GM21515 (cell line): ENCODE measurements around the gene MBOAT2.
"Not testable (repeated sequence)": the region's sequence is repeated elsewhere in the genome, so short reads cannot be mapped to it uniquely, and the experiment has no call there.

Experiments
- ATAC-seq: cut with Tn5 transposase; IDR thresholded peaks from one replicate; pipeline ENCODE4 v1.9.1; 2021; ENCODE audit not compliant: unreplicated experiment

MBOAT2 gene, protein sequence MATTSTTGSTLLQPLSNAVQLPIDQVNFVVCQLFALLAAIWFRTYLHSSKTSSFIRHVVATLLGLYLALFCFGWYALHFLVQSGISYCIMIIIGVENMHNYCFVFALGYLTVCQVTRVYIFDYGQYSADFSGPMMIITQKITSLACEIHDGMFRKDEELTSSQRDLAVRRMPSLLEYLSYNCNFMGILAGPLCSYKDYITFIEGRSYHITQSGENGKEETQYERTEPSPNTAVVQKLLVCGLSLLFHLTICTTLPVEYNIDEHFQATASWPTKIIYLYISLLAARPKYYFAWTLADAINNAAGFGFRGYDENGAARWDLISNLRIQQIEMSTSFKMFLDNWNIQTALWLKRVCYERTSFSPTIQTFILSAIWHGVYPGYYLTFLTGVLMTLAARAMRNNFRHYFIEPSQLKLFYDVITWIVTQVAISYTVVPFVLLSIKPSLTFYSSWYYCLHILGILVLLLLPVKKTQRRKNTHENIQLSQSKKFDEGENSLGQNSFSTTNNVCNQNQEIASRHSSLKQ

DNA sequence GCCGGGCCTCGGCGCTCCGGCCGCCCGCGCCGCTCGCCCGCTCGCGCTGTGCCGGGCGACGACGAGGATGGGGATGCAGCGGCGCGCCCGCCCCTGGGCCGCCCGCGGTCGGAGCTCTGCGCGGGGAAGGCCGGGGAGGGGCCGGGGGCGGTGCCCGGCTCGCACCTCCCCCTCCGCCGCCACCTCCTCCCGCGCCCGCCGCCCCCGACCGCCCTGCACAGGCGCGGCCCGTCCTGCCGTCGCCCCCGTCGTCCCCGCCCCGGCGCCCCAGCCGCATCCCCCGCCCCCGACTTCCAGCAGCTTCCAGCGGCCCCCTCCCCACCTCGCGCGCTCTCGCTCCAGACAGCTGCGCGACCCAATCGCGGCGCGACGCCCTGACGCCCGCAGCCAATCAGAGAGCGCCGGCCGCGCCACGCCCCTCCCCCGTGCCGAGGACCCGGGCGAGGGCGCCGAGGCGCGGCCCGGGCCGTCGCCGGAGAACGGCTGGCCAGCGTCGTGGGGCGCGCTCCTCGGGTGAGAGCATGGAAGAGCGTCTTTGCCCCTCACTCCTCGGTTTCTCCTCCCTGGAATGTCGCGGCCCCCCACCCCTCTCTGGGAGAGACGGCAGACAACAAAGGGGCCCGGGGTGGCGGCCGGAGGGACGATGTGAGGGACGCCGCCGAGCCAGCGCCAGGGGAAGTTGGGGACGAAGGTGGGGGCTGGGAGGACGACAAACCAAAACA is at the start of gene MBOAT2:
MBOAT2 (minus strand) TSS at position 69 of the 722 bp plus-strand sequence. CDS start 70 bp downstream, outside the sequence.
- ATAC-seq: peak; percentile 91

DNA sequence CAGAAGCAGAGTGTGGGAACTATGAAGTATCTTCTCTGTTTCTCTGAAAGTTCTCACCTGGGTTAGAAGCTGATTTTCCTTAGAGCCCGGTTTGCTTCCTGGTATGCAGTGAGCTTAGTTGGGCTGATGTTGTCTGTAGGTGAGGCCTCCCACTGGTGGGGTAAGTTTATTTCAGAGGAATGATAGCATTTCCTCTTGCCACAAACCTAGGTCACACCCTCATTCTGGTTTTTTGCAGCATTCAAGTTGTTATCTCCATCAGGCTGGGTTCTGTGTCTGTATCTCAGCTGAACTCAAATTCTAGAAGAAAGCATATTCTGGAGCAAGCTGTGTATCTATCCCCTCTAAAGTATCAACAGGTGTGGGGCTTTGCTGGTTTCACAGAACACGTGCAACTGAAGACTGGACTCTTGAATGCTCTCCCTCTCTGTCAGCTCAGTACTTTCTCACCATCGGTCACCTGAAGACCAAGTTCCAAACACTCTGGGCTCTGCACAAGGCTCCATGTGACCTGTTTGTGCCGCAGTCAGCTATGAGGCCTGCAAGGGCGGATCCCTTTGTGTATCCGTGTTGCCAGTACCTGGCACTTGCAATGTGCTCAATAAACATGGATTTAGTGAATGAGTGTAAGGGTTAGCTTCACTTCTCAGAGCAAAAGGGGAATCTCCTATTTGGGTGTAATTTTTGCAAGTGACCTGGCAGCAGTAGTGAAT is 49.5 kb upstream of the MBOAT2 start:
- no peak for ATAC-seq

DNA sequence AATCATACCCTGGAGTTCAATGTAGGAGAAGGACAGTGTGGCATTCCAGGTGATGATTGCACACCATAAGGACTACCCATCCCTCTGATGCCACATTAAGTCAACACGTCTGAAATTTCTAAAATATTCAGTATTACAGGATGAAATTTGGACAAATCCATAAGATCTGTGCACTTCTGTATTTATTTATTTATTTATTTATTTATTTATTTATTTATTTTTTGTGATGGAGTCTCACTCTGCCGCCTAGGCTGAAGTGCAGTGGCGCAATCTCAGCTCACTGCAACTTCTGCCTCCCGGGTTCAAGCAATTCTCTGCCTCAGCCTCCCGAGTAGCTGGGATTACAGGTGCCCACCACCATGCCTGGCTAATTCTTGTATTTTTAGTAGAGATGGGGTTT is 48.0 kb upstream of the MBOAT2 start:
- not testable (repeated sequence) for ATAC-seq

DNA sequence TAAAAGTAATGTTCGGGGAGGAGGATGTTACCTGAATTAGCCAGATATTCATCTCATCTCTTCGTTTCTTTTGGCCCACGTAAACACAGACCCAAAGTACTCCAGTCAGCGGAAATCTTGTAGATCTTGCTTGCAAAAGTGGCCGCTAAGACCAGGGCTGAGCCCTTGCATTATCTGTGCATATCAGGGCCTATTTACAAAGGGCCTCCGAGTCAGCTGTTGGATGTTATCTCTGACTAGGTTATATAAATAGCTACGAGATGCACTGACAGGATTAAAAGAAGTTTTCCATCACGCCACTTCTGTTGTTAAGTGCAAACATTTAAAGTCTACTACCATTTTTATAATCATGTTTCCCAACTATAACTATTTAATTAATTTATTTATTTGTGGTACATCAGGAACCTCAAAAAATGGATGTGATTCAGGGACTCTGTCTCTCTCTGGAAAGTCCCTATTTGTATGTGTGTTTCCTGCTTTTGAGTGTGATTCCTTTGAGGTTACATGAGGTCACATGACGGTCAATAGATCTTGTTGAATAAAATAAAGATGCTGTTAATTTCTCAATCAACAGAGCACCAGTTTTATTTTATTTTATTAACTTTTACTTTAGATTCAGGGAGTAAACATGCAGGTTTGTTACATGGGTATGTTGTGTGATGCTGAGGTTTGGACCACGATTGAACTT is 46.8 kb upstream of the MBOAT2 start:
- no peak for ATAC-seq

DNA sequence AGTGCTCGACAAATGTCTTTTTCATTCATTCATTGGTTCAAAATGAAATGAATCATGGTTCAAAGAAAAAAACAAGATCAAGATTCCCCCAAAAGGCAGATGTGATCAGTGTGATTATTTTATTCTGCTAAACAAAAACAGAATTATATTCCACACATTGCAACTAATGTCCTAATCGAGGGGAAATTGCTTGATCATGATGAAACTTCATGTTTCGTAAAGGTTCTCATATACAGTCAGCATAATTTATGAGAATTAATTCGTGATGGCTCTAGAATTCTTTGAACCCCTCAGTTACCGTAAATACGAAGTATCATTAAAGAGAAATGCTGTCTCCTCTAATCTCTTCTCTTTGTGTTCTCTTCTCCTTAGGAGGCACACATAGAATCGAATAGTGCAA is 42.1 kb upstream of the MBOAT2 start:
- no peak for ATAC-seq

DNA sequence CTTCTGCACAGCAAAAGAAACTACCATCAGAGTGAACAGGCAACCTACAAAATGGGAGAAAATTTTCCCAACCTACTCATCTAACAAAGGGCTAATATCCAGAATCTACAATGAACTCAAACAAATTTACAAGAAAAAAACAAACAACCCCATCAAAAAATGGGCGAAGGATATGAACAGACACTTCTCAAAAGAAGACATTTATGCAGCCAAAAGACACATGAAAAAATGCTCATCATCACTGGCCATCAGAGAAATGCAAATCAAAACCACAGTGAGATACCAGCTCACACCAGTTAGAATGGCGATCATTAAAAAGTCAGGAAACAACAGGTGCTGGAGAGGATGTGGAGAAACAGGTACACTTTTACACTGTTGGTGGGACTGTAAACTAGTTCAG is 40.0 kb upstream of the MBOAT2 start:
- not testable (repeated sequence) for ATAC-seq

DNA sequence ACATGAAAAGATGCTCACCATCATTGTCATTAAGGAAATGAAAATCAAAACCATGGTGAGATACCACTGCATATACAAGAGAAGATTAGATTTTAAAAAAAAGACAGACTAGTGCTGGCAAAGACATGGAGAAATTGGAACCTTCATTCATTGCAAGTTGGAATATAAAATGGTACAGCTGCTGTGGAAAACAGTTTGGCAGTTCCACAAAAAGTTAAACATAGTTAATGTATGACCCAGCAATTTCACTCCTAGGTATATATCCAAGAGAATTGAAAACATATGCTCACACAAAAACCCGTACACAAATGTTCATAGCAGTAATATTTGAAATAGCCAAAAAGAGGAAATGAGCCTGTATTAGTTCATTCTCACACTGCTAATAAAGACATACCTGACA is 33.7 kb upstream of the MBOAT2 start:
- no peak for ATAC-seq

DNA sequence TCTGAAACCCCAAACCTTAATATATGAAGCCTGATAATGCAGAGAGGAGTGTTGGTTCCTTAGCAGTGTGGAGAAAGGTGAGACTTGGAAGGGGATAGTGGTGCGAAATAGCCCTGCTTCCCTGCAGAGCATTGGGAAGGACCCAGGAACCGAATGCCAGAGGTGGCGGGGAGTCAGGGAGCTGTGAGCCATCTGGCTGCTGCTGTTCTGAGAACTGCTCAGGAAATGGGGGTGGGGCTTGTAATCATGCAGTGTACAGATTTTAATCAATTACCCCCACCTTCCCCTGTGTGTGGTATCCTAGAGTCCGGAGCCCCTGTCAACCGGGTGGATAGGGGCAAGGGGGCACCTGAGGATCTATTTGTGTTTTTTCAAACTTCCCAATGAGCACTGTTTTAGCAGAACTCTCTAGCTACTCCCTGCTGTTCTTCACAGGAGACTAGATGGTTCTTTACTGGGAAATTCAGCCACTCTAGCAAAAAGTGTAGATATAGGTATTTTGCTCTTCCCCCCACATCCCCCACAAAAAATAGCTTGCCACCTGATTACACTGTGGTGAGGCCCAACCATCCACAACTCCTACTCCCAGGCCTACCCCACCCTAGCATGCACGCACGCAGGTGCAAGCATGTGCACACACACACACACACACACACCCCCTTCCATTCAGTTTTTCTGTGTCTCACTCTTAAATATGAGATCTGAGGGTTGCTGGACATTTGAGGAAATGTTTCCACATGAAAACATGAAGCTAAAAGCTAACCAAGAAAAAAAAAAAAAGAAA is 30.1 kb upstream of the MBOAT2 start:
- no peak for ATAC-seq

DNA sequence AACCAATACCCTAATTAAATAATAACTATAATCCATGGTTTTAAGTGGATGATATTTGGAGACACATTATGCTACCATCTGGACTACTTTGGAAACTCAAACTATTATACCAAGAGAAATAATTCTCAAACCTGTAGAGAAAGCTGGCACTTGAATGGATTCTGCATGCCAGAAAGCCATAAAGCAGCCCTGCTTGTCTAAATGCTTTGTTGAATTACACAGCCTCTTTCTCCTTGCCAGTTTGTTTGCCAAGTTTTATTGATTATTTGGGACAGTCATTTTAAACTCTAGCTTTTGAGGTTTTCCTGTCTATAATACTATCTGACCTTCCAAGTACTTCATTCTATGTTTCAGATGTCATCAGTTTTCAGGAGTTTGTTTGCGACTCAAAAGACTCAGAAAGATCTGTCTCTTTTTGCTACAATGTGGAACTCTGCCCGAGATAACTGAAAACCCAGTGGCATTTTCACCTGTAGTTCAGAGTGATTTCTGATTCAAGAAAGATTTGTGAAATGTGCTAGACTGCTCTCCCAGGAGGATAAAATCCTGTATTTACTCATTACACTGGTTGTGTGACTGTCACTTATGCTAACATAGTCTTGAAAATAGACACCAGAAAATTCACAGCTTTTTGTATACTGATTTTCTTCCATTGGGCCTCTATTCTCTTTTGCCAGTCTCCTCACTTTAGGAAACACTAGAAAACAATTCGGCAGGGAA is 29.2 kb upstream of the MBOAT2 start:
- no peak for ATAC-seq

DNA sequence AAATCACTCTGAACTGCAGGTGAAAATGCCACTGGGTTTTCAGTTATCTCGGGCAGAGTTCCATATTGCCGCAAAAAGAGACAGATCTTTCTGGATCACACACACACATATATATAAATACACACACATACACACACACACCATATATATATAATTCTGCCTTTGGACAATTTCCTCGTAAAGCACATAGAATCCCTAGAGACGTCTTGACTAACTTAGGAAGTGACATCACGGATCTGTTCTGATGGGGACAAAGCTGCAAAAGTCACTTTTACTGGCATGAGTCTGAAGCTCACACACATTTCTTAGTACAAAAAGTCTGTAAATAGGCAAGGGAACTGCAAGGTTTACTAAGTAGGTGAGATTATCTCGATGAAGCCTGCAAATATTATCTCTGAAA is 28.6 kb upstream of the MBOAT2 start:
- ATAC-seq: no peak

DNA sequence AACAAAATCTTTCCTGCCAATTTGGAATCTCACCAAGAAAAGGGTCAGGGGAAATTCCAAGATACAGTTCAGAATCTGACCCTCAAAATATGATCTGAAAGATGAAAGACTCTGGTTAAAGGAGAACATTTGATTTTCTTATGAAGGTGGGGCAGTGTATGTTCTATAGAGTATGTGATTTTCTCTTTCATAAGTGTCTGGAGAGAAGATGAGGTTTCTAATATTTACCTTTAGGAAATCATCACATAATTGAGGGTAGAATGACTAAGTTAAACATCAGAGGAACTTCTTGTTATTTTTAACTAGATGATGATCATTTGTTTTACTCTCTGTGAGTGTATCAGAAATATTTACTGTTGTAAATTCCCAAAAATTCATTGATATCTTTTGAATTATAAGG is 27.8 kb upstream of the MBOAT2 start:
- ATAC-seq: no peak

DNA sequence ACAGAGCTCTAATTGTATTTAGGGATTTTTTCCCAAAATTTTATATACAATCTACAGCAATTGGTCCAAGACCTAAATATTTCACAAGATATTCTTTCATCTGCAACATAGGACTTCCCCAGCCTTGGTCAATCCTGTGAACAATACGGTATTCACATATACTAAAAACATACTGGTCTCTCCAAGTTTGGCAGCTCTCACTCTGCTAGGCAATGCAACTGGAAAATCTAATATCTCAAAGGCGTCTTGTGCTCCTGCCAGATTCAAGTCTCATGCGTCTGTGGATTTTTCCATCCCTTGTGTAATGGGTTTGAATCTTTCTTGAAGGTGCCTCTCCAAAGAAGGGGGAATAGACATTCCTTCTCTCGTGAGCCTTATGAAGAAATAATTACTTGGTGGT is 27.4 kb upstream of the MBOAT2 start:
- no peak for ATAC-seq

DNA sequence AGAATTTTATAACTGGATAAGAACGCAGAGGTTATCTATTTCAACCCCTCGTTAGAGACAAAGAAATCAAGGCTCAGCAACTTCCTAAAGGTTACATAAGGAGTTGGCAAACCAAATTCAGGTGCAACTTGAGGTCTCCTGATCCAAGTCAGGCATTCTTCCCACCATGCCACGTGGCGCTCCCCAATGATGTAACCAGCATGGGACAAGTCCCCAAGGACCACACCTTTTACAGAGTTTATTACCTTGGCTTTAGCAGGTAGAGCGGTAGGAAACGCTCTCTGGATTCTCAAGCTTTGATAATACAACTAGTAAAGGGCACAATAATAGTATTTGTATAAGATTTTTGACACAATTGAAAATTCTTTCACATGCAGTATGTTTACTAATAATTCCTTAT is 26.7 kb upstream of the MBOAT2 start:
- ATAC-seq: no peak

DNA sequence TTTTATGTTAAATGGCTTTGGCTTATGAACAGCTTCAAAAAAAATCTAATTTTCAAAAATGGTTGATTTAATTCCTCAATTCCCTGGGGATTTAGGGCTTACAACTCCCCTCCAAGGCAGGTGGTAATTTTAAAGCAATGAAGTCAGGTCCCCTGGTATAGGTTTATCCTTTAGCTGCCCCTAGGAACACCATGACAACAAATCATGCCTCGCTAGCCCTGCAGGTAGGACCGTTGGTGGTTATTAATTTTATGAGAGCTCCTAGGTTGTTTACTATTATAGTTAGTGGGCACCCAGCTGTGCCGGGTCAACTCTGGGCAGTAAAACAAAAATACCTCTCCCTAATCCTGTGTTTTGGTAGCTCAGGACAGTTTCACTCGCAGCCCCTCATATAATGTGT is 26.2 kb upstream of the MBOAT2 start:
- no peak for ATAC-seq

DNA sequence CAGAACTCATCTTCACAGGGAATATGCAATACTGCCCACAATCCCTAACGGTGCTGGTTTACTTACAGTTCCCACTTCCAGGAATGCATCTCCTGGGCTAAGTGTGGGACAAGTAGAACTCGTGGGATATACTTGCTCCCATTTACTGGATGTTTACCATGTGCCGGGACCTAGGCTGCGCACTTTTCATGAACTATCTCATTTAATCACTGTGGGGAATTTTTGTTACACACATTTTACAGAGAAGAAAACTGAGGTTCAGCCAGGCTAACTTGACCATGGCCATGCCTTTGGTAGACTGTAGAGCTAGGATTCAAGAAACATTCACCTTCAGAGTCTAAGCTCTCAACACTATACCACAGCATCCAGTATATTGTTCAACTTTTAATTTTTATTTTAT is 24.4 kb upstream of the MBOAT2 start:
- ATAC-seq: no peak

DNA sequence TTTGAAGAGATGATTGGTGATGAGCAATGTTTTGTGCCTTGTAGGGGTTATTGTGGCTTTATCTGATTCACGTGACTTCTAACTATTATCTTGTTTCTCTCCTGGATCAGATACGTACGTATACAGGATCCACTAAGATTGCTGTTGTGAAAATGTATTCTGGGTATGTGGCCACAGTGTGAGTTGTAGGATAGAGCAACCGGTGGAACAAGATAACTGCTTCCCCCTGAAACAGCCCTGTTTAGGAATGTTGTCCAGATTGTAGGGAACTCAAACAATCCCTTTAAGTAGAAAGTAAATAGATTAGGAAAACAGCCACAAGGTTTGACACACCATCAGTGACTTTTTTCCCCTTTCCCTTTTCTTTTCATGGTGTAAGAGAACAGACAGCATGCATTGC is 22.3 kb upstream of the MBOAT2 start:
- no peak for ATAC-seq

DNA sequence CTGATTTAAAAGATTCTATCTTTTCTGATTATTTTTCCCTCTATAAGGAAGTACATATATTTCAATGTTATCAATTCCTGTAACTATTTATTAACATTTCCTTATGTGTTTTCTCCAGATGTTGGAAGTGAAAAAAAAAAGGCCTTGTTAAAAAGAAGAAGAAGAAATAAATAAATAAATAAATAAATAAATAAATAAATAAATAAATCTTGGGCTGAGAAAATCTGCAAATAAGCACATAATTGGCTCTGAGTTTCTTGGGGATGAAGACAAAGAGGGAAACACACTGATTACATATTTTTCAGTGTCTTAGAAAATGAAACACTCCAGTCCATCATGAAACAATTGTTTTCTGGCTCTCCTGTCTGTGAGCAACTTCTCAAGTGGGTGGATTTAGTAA is 21.1 kb upstream of the MBOAT2 start:
- no peak for ATAC-seq

DNA sequence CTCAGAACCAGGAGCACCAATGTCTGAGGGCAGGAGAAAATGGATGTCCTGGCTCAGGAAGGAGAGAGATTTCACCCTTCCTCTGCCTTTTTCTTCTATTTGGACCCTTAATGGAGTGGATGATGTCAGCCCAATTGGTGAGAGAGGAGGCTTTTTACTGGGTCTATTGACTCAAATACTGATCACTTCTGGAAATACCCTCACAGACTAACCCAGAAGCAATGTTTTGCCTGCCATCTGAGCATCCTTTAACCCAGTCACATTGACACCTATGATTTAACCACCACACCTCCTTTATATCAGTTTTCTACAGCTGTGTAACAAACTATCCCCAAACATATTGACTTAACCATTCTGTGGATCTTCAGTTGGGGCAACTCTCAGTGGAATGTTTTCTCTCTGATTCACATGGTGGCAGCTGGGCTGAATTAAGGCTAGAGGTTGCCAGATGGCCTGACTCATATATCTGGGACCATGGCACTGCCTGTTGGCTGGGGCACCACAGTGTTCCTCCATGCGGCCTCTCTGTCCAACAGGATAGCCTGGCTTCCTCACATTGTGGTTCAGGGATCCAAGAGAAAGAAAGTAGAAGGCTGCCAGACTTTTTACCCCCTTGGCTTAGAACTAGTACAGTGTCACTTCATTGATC is 18.2 kb upstream of the MBOAT2 start:
- no peak for ATAC-seq

DNA sequence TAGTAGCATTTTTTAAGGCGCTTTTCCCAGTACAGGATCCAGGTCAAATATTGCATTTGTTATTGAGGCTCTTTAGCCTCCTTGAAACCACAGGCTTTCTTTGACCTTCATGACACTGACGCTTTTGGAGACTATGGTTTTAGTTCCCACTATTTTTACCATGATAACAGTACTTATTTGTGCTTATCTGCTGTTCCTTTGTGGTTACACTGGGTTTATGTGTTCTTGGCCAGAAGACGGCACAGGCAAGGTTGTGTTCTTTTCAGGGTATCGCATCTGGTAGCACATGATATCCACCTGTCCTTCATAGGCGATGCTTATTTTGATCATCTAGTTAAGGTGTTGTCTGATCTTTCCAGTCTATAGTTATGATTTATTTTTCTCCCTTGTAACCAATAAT is 16.8 kb upstream of the MBOAT2 start:
- no peak for ATAC-seq
